Hepatocyte (in vitro differentiated cells): ENCODE results near the gene L3MBTL1. TPM values are rescaled to one million over a fixed set of nuclear protein-coding genes. Genes with fewer than 3 reads are reported as not detected.

Experiments
- DNase-seq: peaks from one replicate; pipeline ENCODE4 v3.0.0-alpha.2; 2016; ENCODE audit warnings: low spot score
- H2AFZ ChIP-seq: fragments of 200-600 bp; sonication (generic); 2 replicates; pipeline ENCODE4 v1.6.0; 2016; ENCODE audit warnings: antibody characterized with exemption, mild to moderate bottlenecking
- H3K27ac ChIP-seq: fragments of 200-600 bp; sonication (generic); 2 replicates; pipeline ENCODE4 v1.5.1; 2016; ENCODE audit warnings: mild to moderate bottlenecking
- H3K27me3 ChIP-seq: fragments of 200-600 bp; sonication (generic); 2 replicates; pipeline ENCODE4 v1.6.1; 2016
- H3K36me3 ChIP-seq: fragments of 200-600 bp; sonication (generic); replicated peaks from 2 replicates; pipeline ENCODE4 v1.5.1; 2016; ENCODE audit warnings: low read depth; ENCODE audit not compliant: insufficient read depth
- H3K4me1 ChIP-seq: fragments of 200-600 bp; sonication (generic); 2 replicates; pipeline ENCODE4 v1.5.1; 2016; ENCODE audit warnings: mild to moderate bottlenecking, moderate library complexity; ENCODE audit not compliant: insufficient read depth
- H3K4me2 ChIP-seq: fragments of 200-600 bp; sonication (generic); 2 replicates; pipeline ENCODE4 v1.6.0; 2016
- H3K4me3 ChIP-seq: fragments of 200-600 bp; sonication (generic); 2 replicates; pipeline ENCODE4 v1.5.1; 2016; ENCODE audit warnings: mild to moderate bottlenecking
- H3K79me2 ChIP-seq: fragments of 200-600 bp; sonication (generic); 2 replicates; pipeline ENCODE4 v1.6.0; 2017; ENCODE audit warnings: mild to moderate bottlenecking
- H3K9me2 ChIP-seq: fragments of 200-600 bp; sonication (generic); replicated peaks from 2 replicates; pipeline ENCODE4 v1.6.0; 2017; ENCODE audit warnings: mild to moderate bottlenecking; ENCODE audit not compliant: insufficient read depth
- H3K9me3 ChIP-seq: fragments of 200-600 bp; sonication (generic); 2 replicates; pipeline ENCODE4 v1.5.1; 2016; ENCODE audit warnings: low read depth, mild to moderate bottlenecking
- H4K20me1 ChIP-seq: fragments of 200-600 bp; sonication (generic); 2 replicates; pipeline ENCODE4 v1.6.0; 2016; ENCODE audit warnings: mild to moderate bottlenecking; ENCODE audit not compliant: insufficient read depth, poor library complexity, severe bottlenecking
- CTCF ChIP-seq: fragments of 200-600 bp; sonication (generic); IDR thresholded peaks from 2 replicates; pipeline ENCODE4 v1.5.1; 2016; ENCODE audit warnings: antibody characterized with exemption, mild to moderate bottlenecking; ENCODE audit not compliant: poor library complexity
- EZH2 ChIP-seq: fragments of 200-600 bp; sonication (generic); IDR thresholded peaks from 2 replicates; pipeline ENCODE4 v1.6.1; 2016; ENCODE audit warnings: antibody characterized with exemption, mild to moderate bottlenecking, borderline replicate concordance
- EZH2phosphoT487 ChIP-seq: fragments of 200-600 bp; sonication (generic); IDR thresholded peaks from one replicate; pipeline ENCODE4 v1.6.1; 2018; ENCODE audit warnings: antibody characterized with exemption, mild to moderate bottlenecking, low read depth, moderate library complexity; ENCODE audit not compliant: unreplicated experiment, severe bottlenecking
- WGBS: methylation state at CpG from one replicate; pipeline ENCODE4 v1.1.6; 2016; ENCODE audit warnings: low lambda C conversion rate; ENCODE audit errors: missing lambda C conversion rate; 5-methylcytosine and 5-hydroxymethylcytosine counted together
- polyA plus RNA-seq: library from polyadenylated mRNA; unstranded; fragments of >200 nt; fragmentation: Nextera tagmentation; extraction: Ambion mirVana; gene quantifications from 2 replicates; pipeline ENCODE4 v1.2.1, GENCODE V29; 2016
- total RNA-seq: library from RNA; depleted of rRNA; stranded (reverse); fragments of >200 nt; gene quantifications from 2 replicates; pipeline ENCODE4 v1.2.3, GENCODE V29; 2014

Gene L3MBTL1
- total and polyA plus RNA-seq, 2 experiments from 2014 or later: 7.5 to 7.9 TPM

DNA sequence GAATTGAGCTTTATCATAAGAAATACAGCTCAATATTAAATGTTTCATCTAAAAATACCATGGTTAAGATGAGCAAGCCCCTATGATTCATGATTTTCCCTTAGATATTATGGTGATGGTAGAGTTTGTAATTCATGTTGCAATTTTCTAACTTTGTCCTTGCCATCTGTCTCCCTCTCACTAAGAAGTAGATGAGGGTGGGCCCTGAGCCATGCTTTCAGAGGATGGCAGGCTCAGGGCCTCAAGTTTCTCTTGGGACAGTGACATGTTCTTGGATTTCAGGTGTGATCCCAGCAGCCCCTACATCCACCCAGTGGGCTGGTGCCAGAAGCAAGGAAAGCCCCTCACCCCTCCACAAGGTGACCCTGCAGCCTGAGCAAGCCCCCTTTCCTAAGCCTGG lies 25.6 kb downstream of the L3MBTL1 start:
- no peaks in the 10 kb centered on the region for H4K20me1 ChIP-seq
- H2AFZ ChIP-seq: no peak overlapping the region
- H3K9me3 ChIP-seq: no peaks in the 10 kb centered on the region

DNA sequence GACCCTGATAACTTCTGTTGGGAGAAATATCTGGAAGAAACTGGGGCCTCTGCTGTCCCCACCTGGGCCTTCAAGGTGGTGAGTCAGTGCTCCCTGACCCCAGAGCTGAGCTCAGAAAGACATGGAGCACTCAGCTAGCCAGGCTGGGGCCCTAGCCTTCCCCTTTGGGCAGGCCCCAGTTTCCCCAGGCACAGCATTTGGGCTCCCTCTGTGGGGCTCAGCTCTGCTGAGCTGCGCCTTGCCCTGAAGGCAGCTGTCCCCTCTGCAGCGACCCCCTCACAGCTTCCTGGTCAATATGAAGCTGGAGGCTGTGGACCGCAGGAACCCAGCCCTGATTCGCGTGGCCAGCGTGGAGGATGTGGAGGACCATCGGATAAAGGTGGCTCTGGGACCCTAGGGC lies 26.5 kb downstream of the L3MBTL1 start:
- H3K4me3 ChIP-seq: no peak overlapping the region
- no peaks in the 10 kb centered on the region for H3K9me3 ChIP-seq
- DNase-seq: no peak
- no peak overlapping the region for H3K4me2 ChIP-seq
- no peak for TF ChIP-seq EZH2
- no peak for TF ChIP-seq CTCF
- TF ChIP-seq EZH2phosphoT487: no peak
- no peak overlapping the region for H3K27ac ChIP-seq
- no peaks in the 10 kb centered on the region for H4K20me1 ChIP-seq
- no peaks in the 10 kb centered on the region for H3K4me1 ChIP-seq
- H3K27me3 ChIP-seq: no peaks in the 10 kb centered on the region
- H3K9me2 ChIP-seq: no peaks in the 10 kb centered on the region
- H3K79me2 ChIP-seq: no peaks in the 10 kb centered on the region
- 96% methylated on average over 7 of the region's 7 CpGs for WGBS
- no peak overlapping the region for H2AFZ ChIP-seq
- H3K36me3 ChIP-seq: no peaks in the 10 kb centered on the region

More for the DNA sequence above, 25.6 kb downstream of the L3MBTL1 start:
- Histone ChIP-seq H3K4me2 (no peak overlapping the region), H3K27ac (no peak overlapping the region), H3K36me3 (no peaks in the 10 kb centered on the region), H3K4me1 (no peaks in the 10 kb centered on the region), H3K27me3 (no peaks in the 10 kb centered on the region), H3K79me2 (no peaks in the 10 kb centered on the region), H3K9me2 (no peaks in the 10 kb centered on the region), H3K4me3 (no peak overlapping the region)
- no peak for DNase-seq
- TF ChIP-seq CTCF: no peak
- no peak for TF ChIP-seq EZH2phosphoT487
- TF ChIP-seq EZH2: no peak

DNA sequence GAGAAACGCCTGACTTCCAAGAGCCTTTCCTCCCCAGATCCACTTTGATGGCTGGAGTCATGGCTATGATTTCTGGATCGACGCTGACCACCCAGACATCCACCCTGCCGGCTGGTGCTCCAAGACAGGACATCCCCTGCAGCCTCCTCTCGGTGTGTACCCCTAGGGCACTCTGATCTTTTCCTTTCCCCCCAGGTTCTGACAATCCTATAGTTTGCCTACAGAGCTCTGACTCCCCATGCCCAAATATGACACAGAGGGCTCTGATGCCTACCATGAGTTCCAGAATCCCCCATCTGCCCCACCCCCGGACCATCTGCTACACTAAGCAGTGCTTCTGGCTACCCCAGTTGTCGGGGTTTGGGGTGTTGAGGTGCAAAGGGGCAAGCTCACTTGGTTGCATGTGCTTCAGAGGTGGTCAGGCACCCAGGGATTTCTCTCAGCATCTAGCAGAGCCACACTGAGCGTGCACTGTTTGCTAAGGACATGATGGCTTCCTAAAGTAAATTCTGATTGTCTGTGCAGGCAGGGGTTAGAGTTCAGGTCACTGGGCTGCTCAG lies 27.4 kb downstream of the L3MBTL1 start:
- Histone ChIP-seq H3K4me3 (no peak overlapping the region), H3K4me1 (no peaks in the 10 kb centered on the region), H3K79me2 (no peaks in the 10 kb centered on the region), H3K27me3 (no peaks in the 10 kb centered on the region), H3K4me2 (no peak overlapping the region), H4K20me1 (no peaks in the 10 kb centered on the region), H3K9me2 (no peaks in the 10 kb centered on the region), H3K9me3 (no peaks in the 10 kb centered on the region), H2AFZ (no peak overlapping the region), H3K36me3 (no peaks in the 10 kb centered on the region), H3K27ac (no peak overlapping the region)
- TF ChIP-seq EZH2 (no peak), CTCF (no peak), EZH2phosphoT487 (no peak)
- no peak for DNase-seq
- 91% methylated on average over 8 of the region's 8 CpGs for WGBS
